GM19193 (cell line): ENCODE data around the gene URM1.

Experiments used
- POLR2A ChIP-seq: IDR thresholded peaks from 4 replicates; pipeline ENCODE4 v1.6.1; 2011; ENCODE audit not compliant: insufficient read depth, insufficient read length; ENCODE audit errors: extremely low read depth

The URM1 gene

DNA sequence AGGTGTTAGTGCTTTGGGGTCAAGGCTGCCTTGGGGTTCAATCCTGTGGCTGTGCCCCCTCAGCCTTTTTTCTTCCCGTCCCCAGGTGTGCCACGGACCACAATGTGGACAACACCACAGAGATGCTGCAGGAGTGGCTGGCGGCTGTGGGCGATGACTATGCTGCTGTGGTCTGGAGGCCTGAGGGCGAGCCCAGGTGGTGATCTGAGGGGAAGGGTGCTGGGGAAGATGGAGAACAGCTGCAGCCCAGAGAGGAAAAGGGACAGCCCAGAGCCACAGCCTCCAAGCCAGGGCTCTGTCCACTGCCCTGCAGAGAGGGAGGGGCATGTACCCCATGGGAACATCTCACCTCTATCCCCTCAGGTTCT lies 51.6 kb downstream of the URM1 start:
- TF ChIP-seq POLR2A = no peak

DNA sequence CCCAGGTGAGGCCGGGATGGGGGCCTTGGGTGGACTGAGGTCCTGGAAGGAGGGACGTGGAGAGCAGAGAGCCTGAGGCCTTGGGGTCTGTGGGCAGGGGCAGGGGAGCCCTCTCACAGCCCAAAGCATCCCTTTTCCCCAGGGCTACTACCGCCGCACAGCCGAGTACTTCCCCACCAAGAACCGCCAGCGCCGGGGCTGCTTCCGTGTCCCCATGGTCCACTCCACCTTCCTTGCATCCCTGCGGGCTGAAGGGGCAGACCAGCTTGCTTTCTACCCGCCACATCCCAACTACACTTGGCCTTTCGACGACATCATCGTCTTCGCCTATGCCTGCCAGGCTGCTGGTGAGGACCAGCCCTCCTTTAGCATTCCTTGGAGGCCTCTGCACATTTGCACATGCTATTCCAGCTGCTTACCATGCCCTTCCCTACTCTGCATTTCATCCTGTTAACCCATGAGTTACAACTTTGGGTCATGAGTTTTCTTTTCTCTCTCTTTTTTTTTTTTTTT lies 53.1 kb downstream of the URM1 start:
- TF ChIP-seq POLR2A = no peak

DNA sequence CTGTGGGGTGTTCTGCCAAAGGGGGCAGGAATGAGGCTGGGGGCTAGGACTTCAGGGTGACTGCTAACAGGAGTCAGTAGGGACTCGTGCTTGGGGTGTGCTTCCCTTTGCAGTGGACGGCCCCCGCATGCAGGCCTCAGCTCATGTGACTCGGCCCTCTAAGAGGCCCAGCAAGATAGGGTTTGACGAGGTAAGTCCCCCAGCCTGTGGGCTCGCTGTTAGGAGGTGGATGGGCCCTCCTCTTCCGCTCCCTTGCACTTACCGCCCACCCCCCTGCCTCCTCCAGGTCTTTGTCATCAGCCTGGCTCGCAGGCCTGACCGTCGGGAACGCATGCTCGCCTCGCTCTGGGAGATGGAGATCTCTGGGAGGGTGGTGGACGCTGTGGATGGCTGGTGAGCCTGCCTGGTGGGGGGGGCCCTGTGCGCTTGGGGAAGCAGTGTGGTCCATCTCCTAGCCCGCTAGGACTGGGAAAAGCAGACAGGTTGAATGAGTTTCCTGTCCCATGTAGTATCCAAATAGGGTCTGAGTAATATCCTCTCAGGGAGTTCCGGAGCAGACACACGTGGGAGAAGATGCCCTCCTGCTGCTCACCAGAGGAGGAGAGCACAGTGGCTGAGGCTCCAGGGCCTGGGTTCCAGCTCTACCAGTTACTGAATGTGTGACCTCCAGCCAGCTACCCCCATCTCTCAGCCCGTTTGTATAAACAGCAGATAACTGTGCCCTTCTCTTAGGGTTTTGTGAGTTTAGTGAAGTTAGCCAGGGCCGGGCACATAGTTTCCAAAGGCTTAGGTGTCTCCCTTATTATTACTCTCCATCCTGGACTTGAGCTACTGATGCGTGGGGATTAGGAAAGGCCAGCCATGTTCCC lies 57.7 kb downstream of the URM1 start:
- TF ChIP-seq POLR2A = no peak

DNA sequence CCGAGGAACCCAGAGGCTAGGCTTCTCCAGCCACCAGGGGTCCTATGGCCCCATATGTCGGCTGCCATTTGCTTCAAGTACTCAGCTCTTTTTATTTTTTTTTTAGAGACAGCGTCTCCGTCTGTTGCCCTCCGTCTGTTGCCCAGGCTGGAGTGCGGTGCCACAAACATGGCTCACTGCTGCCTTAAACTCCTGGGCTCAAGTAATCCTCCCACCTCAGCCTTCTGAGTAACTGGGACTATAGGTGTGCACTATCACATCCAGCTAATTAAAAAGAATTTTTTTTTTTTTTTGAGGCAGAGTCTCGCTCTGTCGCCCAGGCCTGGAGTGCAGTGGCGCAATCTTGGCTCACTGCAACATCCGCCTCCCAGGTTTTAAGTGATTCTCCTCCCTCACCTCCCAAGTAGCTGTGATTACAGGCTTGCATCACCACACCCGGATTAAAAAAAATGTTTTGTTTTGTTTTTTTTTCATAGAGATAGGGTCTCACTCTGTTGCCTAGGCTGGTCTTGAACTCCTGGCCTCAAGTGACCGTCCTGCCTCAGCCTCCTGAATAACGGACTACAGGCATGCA lies 58.4 kb downstream of the URM1 start:
- no peak for TF ChIP-seq POLR2A

- no peak for TF ChIP-seq POLR2A
These were observed 60.0 kb downstream of the URM1 start for GRCh38 chr9:128431207-128431606.

DNA sequence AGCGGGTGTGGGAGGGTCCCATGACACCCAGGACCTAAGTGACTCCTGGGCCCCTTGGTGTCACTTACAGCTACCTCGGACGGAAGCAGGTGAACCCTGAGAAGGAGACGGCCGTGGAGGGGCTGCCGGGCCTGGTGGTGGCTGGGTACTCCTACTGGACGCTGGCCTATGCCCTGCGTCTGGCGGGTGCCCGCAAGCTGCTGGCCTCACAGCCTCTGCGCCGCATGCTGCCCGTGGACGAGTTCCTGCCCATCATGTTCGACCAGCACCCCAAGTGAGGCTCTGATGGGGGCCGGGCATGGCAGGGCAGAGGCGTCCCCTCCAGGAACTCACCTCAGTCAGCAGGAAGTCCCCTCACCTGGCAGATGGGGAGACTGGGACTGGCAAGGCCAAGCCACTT lies 63.2 kb downstream of the URM1 start:
- TF ChIP-seq POLR2A = no peak

DNA sequence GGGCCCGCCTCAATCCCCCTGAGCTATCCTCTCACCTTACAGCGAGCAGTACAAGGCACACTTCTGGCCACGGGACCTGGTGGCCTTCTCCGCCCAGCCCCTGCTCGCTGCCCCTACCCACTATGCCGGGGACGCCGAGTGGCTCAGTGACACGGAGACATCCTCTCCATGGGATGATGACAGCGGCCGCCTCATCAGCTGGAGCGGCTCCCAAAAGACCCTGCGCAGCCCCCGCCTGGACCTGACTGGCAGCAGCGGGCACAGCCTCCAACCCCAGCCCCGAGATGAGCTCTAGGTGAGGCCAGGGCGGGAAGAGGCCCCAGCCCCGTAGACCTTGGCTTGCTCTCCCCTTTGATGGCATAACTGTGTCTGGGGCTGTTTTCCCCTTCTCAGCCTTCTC lies 64.4 kb downstream of the URM1 start:
- no peak for TF ChIP-seq POLR2A

DNA sequence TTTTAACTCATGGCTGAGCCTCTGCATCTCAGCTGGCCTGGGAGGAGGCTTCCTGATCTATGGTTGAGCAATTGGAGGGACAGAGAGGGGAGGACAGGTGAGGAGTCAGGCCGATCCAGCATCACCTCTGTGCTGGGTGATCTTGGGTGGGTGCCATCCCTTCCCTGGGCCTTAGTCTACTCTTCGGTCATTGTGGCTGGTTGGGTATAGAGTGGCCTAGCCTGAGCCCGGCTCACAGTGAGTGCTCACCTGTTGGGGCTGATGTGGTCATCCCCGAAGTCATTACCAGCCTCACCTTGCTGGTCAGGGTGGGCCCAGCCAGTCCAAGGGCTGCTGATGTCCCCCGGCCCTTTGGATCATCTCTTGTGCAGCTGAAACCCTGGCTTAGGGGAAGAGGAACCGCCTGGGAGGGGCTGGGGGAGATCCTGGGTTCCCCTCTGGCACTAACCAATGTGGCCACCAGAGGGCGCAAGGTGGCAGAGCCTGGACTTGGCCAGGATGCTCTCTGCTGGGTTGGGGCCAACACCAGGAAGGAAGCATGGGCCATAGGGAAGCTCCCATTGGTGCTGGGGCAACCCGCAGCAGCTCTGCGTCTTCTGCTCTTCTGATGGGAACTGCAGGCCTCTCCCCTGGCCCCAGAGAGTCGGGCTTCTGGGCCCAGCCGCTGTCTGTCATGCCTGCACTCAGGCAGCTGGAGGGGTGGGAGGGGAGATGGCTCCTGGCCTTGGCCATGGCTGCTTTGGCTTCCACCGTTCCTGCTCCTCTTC lies 67.4 kb downstream of the URM1 start:
- no peak for TF ChIP-seq POLR2A

DNA sequence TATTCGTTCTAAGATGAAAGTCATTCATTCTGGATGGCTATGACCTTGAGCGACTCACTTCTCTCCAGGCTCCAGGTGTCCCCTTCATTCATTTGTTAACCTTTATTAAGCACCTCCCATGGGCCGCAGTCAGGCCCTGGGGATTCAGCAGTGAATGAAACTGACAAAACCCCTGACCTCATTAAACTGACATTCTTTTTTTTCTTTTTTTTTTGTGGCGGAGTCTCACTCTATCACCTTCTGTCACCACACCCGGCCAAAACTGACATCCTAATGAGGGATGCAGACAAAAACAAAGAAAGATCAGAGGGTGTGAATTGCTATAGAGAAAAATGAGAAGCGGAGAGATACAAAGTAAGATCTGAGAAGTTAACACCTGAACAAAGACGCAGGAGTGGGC lies 68.1 kb downstream of the URM1 start:
- TF ChIP-seq POLR2A = no peak
